ACC112 (cell line): ENCODE measurements around the gene HOXB6.

Source experiments
- H2AFZ ChIP-seq: fragments of 200-600 bp; sonication (generic); one replicate; pipeline ENCODE4 v1.6.0; 2017; ENCODE audit warnings: antibody characterized with exemption, low read length; ENCODE audit not compliant: unreplicated experiment
- H3K27ac ChIP-seq: fragments of 200-600 bp; sonication (generic); 2 replicates; pipeline ENCODE4 v1.5.1; 2014; ENCODE audit warnings: low read depth, mild to moderate bottlenecking, antibody characterized with exemption, low read length, moderate library complexity
- H3K27me3 ChIP-seq: fragments of 200-600 bp; sonication (generic); 2 replicates; pipeline ENCODE4 v1.6.1; 2014; ENCODE audit warnings: mild to moderate bottlenecking, antibody characterized with exemption, low read length, moderate library complexity, mixed read lengths; ENCODE audit not compliant: insufficient read depth
- H3K36me3 ChIP-seq: fragments of 200-600 bp; sonication (generic); 2 replicates; pipeline ENCODE4 v1.6.1; 2016; ENCODE audit warnings: mild to moderate bottlenecking, antibody characterized with exemption, low read length, moderate library complexity, mixed read lengths; ENCODE audit not compliant: insufficient read depth
- H3K4me1 ChIP-seq: fragments of 200-600 bp; sonication (generic); one replicate; pipeline ENCODE4 v1.6.1; 2016; ENCODE audit warnings: low read length, mixed read lengths; ENCODE audit not compliant: insufficient read depth, unreplicated experiment, control insufficient read depth
- H3K4me3 ChIP-seq: fragments of 200-600 bp; sonication (generic); 2 replicates; pipeline ENCODE4 v1.5.1; 2014; ENCODE audit warnings: mild to moderate bottlenecking, low read depth, low read length
- H3K79me2 ChIP-seq: fragments of 200-600 bp; sonication (generic); one replicate; pipeline ENCODE4 v1.6.0; 2016; ENCODE audit warnings: low read length; ENCODE audit not compliant: control insufficient read depth, unreplicated experiment, insufficient read depth

The HOXB6 gene

GRCh38 chr17:48579760-48580554 is 24.8 kb downstream of the HOXB6 start:
- H3K4me3 ChIP-seq: no peak overlapping the region
- H3K27ac ChIP-seq: no peak overlapping the region
- no peaks in the 10 kb centered on the region for H3K79me2 ChIP-seq
- H2AFZ ChIP-seq: no peak overlapping the region
- no peaks in the 10 kb centered on the region for H3K4me1 ChIP-seq
- peaks cover 98% of the 10 kb centered on the region for H3K27me3 ChIP-seq
- H3K36me3 ChIP-seq: no peaks in the 10 kb centered on the region

- no peaks in the 10 kb centered on the region for H3K79me2 ChIP-seq
- peaks cover 98% of the 10 kb centered on the region for H3K27me3 ChIP-seq
- no peak overlapping the region for H3K4me3 ChIP-seq
Observed at GRCh38 chr17:48579471-48579759, 25.4 kb downstream of the HOXB6 start.

GRCh38 chr17:48578616-48579470 is 25.9 kb downstream of the HOXB6 start:
- Histone ChIP-seq H3K4me3 (no peak overlapping the region), H3K4me1 (no peaks in the 10 kb centered on the region), H3K36me3 (no peaks in the 10 kb centered on the region), H3K79me2 (no peaks in the 10 kb centered on the region), H3K27me3 (peaks cover 98% of the 10 kb centered on the region), H3K27ac (no peak overlapping the region), H2AFZ (no peak overlapping the region)

More at GRCh38 chr17:48579471-48579759, 25.4 kb downstream of the HOXB6 start:
- Histone ChIP-seq H3K27ac (no peak overlapping the region), H3K36me3 (no peaks in the 10 kb centered on the region), H3K4me1 (no peaks in the 10 kb centered on the region), H2AFZ (no peak overlapping the region)

- Histone ChIP-seq H3K36me3 (no peaks in the 10 kb centered on the region), H3K4me3 (no peak within 1 kb of the TSS), H3K4me1 (no peaks in the 10 kb centered on the region), H2AFZ (no peak within 1 kb of the TSS), H3K27me3 (peaks cover 98% of the 10 kb centered on the region), H3K79me2 (no peaks in the 10 kb centered on the region), H3K27ac (no peak within 1 kb of the TSS)
Observed at GRCh38 chr17:48577946-48578615, 26.7 kb downstream of the HOXB6 start, which contains the start of gene HOXB4. HOXB4 (minus strand) TSS chr17:48578350; CDS start chr17:48578319, 31 bp downstream.

- no peaks in the 10 kb centered on the region for H3K4me1 ChIP-seq
- H3K27ac ChIP-seq: no peak overlapping the region
- no peaks in the 10 kb centered on the region for H3K36me3 ChIP-seq
- H3K27me3 ChIP-seq: peaks cover 98% of the 10 kb centered on the region
- H3K79me2 ChIP-seq: no peaks in the 10 kb centered on the region
- H3K4me3 ChIP-seq: no peak overlapping the region
- H2AFZ ChIP-seq: no peak overlapping the region
Observed at GRCh38 chr17:48577330-48577945, 27.3 kb downstream of the HOXB6 start.

- Histone ChIP-seq H3K27ac (no peak overlapping the region), H3K4me3 (no peak overlapping the region), H3K27me3 (peaks cover 98% of the 10 kb centered on the region), H3K79me2 (no peaks in the 10 kb centered on the region), H2AFZ (no peak overlapping the region), H3K4me1 (no peaks in the 10 kb centered on the region), H3K36me3 (no peaks in the 10 kb centered on the region)
Observed at GRCh38 chr17:48576479-48577309, 28.1 kb downstream of the HOXB6 start.

- Histone ChIP-seq H3K27ac (no peak overlapping the region), H3K79me2 (no peaks in the 10 kb centered on the region), H3K36me3 (no peaks in the 10 kb centered on the region), H2AFZ (no peak overlapping the region), H3K4me1 (no peaks in the 10 kb centered on the region), H3K27me3 (peaks cover 98% of the 10 kb centered on the region), H3K4me3 (no peak overlapping the region)
Observed at GRCh38 chr17:48575673-48576478, 28.9 kb downstream of the HOXB6 start.

- H3K4me3 ChIP-seq: no peak overlapping the region
- no peaks in the 10 kb centered on the region for H3K36me3 ChIP-seq
- H3K4me1 ChIP-seq: no peaks in the 10 kb centered on the region
- no peak overlapping the region for H3K27ac ChIP-seq
- peaks cover 98% of the 10 kb centered on the region for H3K27me3 ChIP-seq
- no peaks in the 10 kb centered on the region for H3K79me2 ChIP-seq
- H2AFZ ChIP-seq: no peak overlapping the region
Observed at GRCh38 chr17:48575066-48575582, 29.7 kb downstream of the HOXB6 start.

GRCh38 chr17:48574505-48575065 is 30.2 kb downstream of the HOXB6 start:
- Histone ChIP-seq H3K79me2 (no peaks in the 10 kb centered on the region), H3K36me3 (no peaks in the 10 kb centered on the region), H3K27me3 (peaks cover 98% of the 10 kb centered on the region), H3K4me1 (no peaks in the 10 kb centered on the region), H3K27ac (no peak overlapping the region), H2AFZ (no peak overlapping the region), H3K4me3 (no peak overlapping the region)
